COLO668 (cell line): ENCODE data around the gene ITLN2.
"Not testable (repeated sequence)": the region's sequence is repeated elsewhere in the genome, so short reads cannot be mapped to it uniquely, and the experiment has no call there.

Experiments used
- DNase-seq: peaks from one replicate; lab custom pipeline; 2025; ENCODE audit not compliant: unreplicated experiment; lab: John Stamatoyannopoulos, UW

The ITLN2 gene

DNA sequence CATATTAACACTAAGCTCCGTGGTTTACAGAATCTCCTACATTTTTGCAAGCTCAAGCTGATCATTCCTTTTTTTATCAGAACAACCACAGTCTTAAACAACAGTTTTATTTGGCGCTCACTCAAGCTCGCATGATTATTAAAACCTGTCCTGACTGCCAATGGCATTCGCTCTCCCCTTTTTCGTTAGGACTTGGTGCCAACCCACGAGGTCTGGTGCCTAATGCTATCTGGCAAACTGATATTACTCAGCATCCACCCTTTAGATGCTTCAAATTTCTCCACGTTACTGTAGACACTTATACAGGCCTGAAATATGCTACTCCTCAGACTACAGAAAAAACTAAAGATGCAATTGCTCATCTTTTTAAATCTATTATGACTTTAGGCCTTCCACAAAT lies 46.6 kb downstream of the ITLN2 start:
- no peak for DNase-seq

DNA sequence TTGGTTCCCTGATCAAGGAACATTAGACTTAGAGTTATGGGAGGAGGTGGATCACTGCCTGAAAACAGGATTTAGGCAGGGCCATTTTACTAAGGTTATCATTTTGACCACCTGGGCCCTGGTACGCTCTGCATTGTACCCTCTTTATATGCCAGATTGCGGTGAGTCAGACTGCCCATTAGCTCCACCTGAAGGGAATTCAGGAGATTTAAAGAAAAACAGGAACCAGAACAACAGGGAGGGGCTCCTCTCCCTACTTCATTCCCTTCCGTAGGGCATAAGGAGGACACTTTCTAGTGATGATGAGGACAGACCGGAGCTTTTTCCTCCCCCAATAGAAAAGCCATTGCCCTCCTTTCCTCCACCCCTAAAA lies 49.0 kb downstream of the ITLN2 start:
- DNase-seq: no peak

DNA sequence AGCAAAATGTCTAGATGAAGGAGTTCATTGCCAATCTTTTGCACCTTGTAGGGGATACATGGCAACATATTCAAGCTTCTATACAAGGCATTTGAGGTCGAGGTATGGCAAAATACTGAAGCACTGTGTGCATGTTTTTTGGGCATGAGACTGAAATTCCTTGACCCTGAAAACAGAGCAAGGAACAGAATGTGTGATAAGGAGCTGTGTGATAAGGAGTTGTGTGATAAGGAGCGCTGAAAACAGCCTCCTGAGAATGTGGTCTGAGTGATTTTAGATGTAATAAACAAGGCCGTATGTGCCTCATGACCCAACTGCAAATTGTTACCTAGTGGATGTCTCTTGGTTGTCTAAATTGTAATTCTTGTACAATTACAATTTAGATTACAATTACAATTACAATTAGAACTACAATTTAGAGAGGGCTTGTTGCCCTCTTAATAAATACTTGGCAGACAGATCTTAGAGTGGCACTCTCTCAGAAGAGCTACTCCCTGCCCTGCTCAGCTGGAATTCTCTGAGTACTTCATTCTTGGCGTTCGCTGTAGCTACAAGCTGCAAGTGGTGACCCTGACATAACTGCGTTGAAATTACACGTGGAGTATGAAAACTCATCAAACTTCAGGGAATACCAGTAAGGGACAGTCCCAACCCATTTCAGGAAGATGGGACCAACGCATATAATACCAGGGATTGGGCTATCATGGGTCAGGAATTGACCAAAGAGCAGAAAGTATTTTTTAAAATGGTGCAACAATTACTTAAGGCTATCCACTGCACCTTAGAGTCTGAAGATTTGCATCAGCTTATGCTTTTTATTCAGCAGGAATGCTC lies 49.6 kb downstream of the ITLN2 start:
- DNase-seq: no peak

DNA sequence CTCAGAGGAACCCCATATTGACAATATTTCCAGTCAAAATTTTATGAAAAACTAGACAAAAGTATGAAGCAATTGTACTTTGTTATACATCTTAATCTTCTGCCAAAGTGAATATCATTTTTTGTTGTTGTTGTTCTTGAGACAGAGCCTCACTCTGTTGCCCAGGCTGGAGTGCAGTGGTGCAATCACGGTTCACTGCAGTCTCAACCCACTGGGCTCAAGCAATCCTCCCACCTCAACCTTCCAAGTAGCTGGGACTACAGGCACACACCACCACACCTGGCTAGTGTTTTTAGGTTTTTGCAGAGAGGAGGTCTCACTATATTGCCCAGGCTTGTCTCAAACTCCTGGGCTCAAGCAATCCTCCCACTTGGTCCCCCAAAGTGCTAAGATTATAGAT lies 52.4 kb downstream of the ITLN2 start:
- DNase-seq: not testable (repeated sequence)

DNA sequence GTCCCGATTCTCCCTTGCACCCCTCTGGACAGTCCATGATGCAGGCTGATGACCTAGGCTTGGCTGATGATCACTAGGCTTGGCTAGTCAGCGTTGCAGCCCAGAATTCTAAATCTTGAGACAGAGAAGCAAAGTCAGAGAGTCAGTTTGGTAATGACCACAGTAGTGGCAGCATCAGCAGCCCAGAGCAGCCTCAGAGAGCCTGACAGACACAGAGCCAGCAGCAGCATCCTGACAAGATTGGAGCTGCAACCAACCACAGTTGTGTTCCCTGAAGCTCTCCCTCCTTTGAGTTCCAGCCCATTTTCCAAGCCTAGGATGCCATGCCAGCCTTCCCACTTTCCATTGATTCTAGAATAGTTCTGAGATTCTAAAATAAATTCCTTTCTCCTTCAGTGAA lies 52.8 kb downstream of the ITLN2 start:
- DNase-seq: no peak

DNA sequence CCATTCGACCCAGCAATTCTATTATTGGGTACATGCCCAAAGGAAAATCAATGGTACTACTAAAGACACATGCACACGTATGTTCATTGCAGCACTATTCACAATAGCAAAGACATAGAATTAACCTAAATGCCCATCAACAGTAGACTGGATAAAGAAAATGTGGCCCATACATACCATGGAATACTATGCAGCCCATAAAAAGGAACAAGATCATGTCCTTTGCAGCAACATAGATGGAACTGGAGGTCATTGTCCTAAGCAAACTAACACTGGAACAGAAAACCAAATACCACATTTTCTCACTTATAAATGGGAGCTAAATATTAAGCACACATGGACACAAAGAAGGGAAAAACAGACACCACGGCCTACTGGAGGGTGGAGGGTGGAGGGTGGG lies 53.9 kb downstream of the ITLN2 start:
- DNase-seq: not testable (repeated sequence)
